PC-9 (cell line): Measurements from ENCODE around the gene OTOP2. TPM values are rescaled to one million over a fixed set of nuclear protein-coding genes. Genes with fewer than 3 reads are reported as not detected.

Source experiments
- BruUV-seq: library from RNA; stranded (reverse); fragments of 400-500 nt; replicated peaks from 2 replicates; lab custom pipeline; 2021; lab: Mats Ljungman, UMichigan
- CTCF ChIA-PET: fragments of 300-600 bp; sonication (Branson Sonifier 250); formaldehyde crosslinking; loops from one replicate; lab custom pipeline; 2022; ENCODE audit warnings: antibody characterized with exemption; lab: Charles Lee
- POLR2A ChIA-PET: fragments of 300-600 bp; sonication (Branson Sonifier 250); formaldehyde crosslinking; loops from one replicate; lab custom pipeline; 2022; ENCODE audit warnings: antibody characterized with exemption; ENCODE audit not compliant: unreplicated experiment; lab: Charles Lee
- DNase-seq, 2 experiments: peaks; one replicate each; pipeline versions ENCODE4 v3.0.0 to v3.0.0-alpha.2; 2015 to 2022; ENCODE audit warnings: mixed read lengths in 1 of 2
- H2AFZ ChIP-seq: fragments of 200-600 bp; sonication (generic); 2 replicates; pipeline ENCODE4 v1.8.1; 2017; ENCODE audit warnings: antibody characterized with exemption
- H3F3A ChIP-seq: fragments of 200-600 bp; sonication (generic); 2 replicates; pipeline ENCODE4 v1.8.1; 2017; ENCODE audit warnings: antibody characterized with exemption, mild to moderate bottlenecking, low read depth; ENCODE audit not compliant: insufficient read depth
- H3K27ac ChIP-seq: fragments of 200-600 bp; sonication (generic); 2 replicates; pipeline ENCODE4 v1.6.1; 2016; ENCODE audit warnings: mixed run types
- H3K27me3 ChIP-seq: fragments of 200-600 bp; sonication (generic); 2 replicates; pipeline ENCODE4 v1.6.1; 2016; ENCODE audit warnings: low read depth, mixed run types; ENCODE audit not compliant: insufficient read depth
- H3K36me3 ChIP-seq: fragments of 200-600 bp; sonication (generic); 2 replicates; pipeline ENCODE4 v1.6.1; 2016; ENCODE audit warnings: low read depth, mixed run types
- H3K4me1 ChIP-seq: fragments of 200-600 bp; sonication (generic); replicated peaks from 2 replicates; pipeline ENCODE4 v1.6.1; 2016; ENCODE audit warnings: mixed run types; ENCODE audit not compliant: insufficient read depth
- H3K4me2 ChIP-seq: fragments of 200-600 bp; sonication (generic); 2 replicates; pipeline ENCODE4 v1.6.1; 2017; ENCODE audit warnings: mixed run types
- H3K4me3 ChIP-seq: fragments of 200-600 bp; sonication (generic); 2 replicates; pipeline ENCODE4 v1.6.1; 2016; ENCODE audit warnings: mixed run types
- H3K79me2 ChIP-seq: fragments of 200-600 bp; sonication (generic); 2 replicates; pipeline ENCODE4 v1.6.1; 2017; ENCODE audit warnings: low read depth, mixed run types
- H3K9me2 ChIP-seq: fragments of 200-600 bp; sonication (generic); 2 replicates; pipeline ENCODE4 v1.8.1; 2017; ENCODE audit warnings: mild to moderate bottlenecking; ENCODE audit not compliant: insufficient read depth
- H3K9me3 ChIP-seq: fragments of 200-600 bp; sonication (generic); 2 replicates; pipeline ENCODE4 v1.8.1; 2016; ENCODE audit warnings: low read depth; ENCODE audit not compliant: insufficient read depth
- H4K20me1 ChIP-seq: fragments of 200-600 bp; sonication (generic); 2 replicates; pipeline ENCODE4 v1.8.1; 2017; ENCODE audit not compliant: insufficient read depth
- EZH2 ChIP-seq: fragments of 200-600 bp; sonication (generic); IDR thresholded peaks from 2 replicates; pipeline ENCODE4 v1.8.0; 2017; ENCODE audit warnings: antibody characterized with exemption, low read depth
- intact Hi-C: fragments of 100-400 bp; cut with micrococcal nuclease; formaldehyde crosslinking; loops from one replicate; pipeline ENCODE4 v1.10.0; 2022; ENCODE audit not compliant: unreplicated experiment
- total RNA-seq: library from RNA; stranded (reverse); gene quantifications from 2 replicates; pipeline ENCODE4 v1.2.3, GENCODE V29; 2021
- TF ChIP-seq, protein P1 (sequence below): fragments of 200-600 bp; sonication (generic); conservative IDR thresholded peaks from 2 replicates; pipeline ENCODE4 v1.6.1; 2017; ENCODE audit warnings: mixed run types, antibody characterized with exemption, mild to moderate bottlenecking, moderate library complexity

OTOP2 gene
- total RNA-seq, 1 experiment from 2014 or later, result not detected

GRCh38 chr17:74961657-74962350 lies 37.7 kb downstream of the OTOP2 start:
- BruUV-seq, result no TSS peak

GRCh38 chr17:74962622-74963394 lies 38.7 kb downstream of the OTOP2 start:
- no peak overlapping the region for H3K4me2 ChIP-seq
- intact Hi-C loops, result loop anchor here (5.0 kb wide), 1 partner anchor 84 kb away; the partner anchor contains the start of genes ATP5PD and KCTD2
- ChIA-PET CTCF (interaction anchor here (0.6 to 2.3 kb wide), 9 partner anchors 17 to 239 kb away, joined by 3 to 14 read pairs (median 9); partner anchors contain the start of genes CDR2L, MRPL58 and SLC16A5), POLR2A (no interaction called here)
- no peak for TF ChIP-seq EZH2
- TF ChIP-seq, protein P1, sequence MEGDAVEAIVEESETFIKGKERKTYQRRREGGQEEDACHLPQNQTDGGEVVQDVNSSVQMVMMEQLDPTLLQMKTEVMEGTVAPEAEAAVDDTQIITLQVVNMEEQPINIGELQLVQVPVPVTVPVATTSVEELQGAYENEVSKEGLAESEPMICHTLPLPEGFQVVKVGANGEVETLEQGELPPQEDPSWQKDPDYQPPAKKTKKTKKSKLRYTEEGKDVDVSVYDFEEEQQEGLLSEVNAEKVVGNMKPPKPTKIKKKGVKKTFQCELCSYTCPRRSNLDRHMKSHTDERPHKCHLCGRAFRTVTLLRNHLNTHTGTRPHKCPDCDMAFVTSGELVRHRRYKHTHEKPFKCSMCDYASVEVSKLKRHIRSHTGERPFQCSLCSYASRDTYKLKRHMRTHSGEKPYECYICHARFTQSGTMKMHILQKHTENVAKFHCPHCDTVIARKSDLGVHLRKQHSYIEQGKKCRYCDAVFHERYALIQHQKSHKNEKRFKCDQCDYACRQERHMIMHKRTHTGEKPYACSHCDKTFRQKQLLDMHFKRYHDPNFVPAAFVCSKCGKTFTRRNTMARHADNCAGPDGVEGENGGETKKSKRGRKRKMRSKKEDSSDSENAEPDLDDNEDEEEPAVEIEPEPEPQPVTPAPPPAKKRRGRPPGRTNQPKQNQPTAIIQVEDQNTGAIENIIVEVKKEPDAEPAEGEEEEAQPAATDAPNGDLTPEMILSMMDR, result no peak
- H3K36me3 ChIP-seq, result no peaks in the 10 kb centered on the region
- no TSS peak for BruUV-seq
- no peaks in the 10 kb centered on the region for H4K20me1 ChIP-seq
- peaks cover 4% of the 10 kb centered on the region for H3K4me1 ChIP-seq
- H3K9me2 ChIP-seq, result no peaks in the 10 kb centered on the region
- no peak for DNase-seq
- no peaks in the 10 kb centered on the region for H3K27me3 ChIP-seq
- no peak overlapping the region for H3K27ac ChIP-seq
- H3K9me3 ChIP-seq, result no peaks in the 10 kb centered on the region
- H3F3A ChIP-seq, result peaks cover 9% of the 10 kb centered on the region; the same call in 1 of the 2 replicates
- H3K4me3 ChIP-seq, result no peak overlapping the region
- peaks cover 3% of the 10 kb centered on the region; the same call in 1 of the 2 replicates for H3K79me2 ChIP-seq
- no peak overlapping the region for H2AFZ ChIP-seq

More at GRCh38 chr17:74961657-74962350, 37.7 kb downstream of the OTOP2 start:
- peak; percentile 63 to 85 for DNase-seq
- Histone ChIP-seq H3K4me1 (no peaks in the 10 kb centered on the region), H2AFZ (no peak overlapping the region), H3K4me3 (no peak overlapping the region), H3K36me3 (no peaks in the 10 kb centered on the region), H3K79me2 (no peaks in the 10 kb centered on the region), H3K9me3 (no peaks in the 10 kb centered on the region), H3F3A (peaks cover 12% of the 10 kb centered on the region; the same call in 1 of the 2 replicates), H3K9me2 (no peaks in the 10 kb centered on the region), H3K4me2 (no peak overlapping the region), H3K27ac (no peak overlapping the region), H3K27me3 (no peaks in the 10 kb centered on the region), H4K20me1 (no peaks in the 10 kb centered on the region)
- CTCF ChIA-PET, result interaction anchor here (0.6 to 2.3 kb wide), 22 partner anchors 12 to 304 kb away, joined by 3 to 21 read pairs (median 6); partner anchors contain the start of genes ARMC7, CDR2L, MRPL58 and SLC16A5
- POLR2A ChIA-PET, result interaction anchor here (0.6 kb wide), 2 partner anchors 83 to 196 kb away, joined by 3 to 4 read pairs; no protein-coding TSS in a partner anchor
- intact Hi-C loops, result loop anchor here (1.0 to 5.0 kb wide), 5 partner anchors 51 to 239 kb away; partner anchors contain the start of genes ATP5PD, KCTD2 and MRPL58
- TF ChIP-seq, protein P1, result peak; percentile 91
- no peak for TF ChIP-seq EZH2

DNA sequence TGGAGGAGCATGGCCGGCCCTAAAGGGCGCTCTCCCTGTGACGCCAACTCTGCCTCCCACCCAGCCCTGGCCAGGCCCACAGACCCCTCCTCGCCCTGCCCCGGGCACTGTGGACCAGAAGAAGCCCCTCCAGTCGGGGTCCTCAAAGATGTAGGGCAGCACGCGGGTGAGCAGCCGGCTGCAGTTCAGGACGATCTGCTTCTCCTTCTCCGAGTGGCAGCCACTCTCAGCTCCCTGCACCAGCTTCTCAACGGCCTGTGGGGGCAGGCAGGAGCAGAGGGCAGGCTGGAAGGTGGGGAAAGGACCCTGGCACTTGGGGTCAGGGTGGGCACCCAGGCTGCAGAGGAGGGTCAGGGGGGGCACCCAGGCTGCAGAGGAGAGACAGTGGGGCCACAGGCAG lies 39.6 kb downstream of the OTOP2 start:
- H3K4me1 ChIP-seq, result peaks cover 12% of the 10 kb centered on the region
- H3K27ac ChIP-seq, result no peak overlapping the region
- H3K4me3 ChIP-seq, result no peak overlapping the region
- intact Hi-C loops, result loop anchor here (5.0 kb wide), 1 partner anchor 84 kb away; the partner anchor contains the start of genes ATP5PD and KCTD2
- H3K9me2 ChIP-seq, result no peaks in the 10 kb centered on the region
- no peak overlapping the region for H3K4me2 ChIP-seq
- BruUV-seq, result no TSS peak
- no peak for TF ChIP-seq EZH2
- TF ChIP-seq, protein P1, result no peak
- H3F3A ChIP-seq, result peaks cover 9% of the 10 kb centered on the region; the same call in 1 of the 2 replicates
- POLR2A ChIA-PET, result interaction anchor here (0.6 kb wide), 1 partner anchor 25 kb away, joined by 4 read pairs; no protein-coding TSS in a partner anchor
- no peaks in the 10 kb centered on the region for H3K27me3 ChIP-seq
- H3K79me2 ChIP-seq, result peaks cover 7% of the 10 kb centered on the region; the same call in 1 of the 2 replicates
- DNase-seq, result no peak
- no peaks in the 10 kb centered on the region for H3K9me3 ChIP-seq
- H4K20me1 ChIP-seq, result no peaks in the 10 kb centered on the region
- H2AFZ ChIP-seq, result no peak overlapping the region
- CTCF ChIA-PET, result interaction anchor here (0.5 kb wide), 1 partner anchor 596 kb away, joined by 3 read pairs; no protein-coding TSS in a partner anchor
- no peaks in the 10 kb centered on the region for H3K36me3 ChIP-seq
